Endothelial cell of umbilical vein (primary cell): ENCODE results near the gene NRDC.

Experiments used
- CTCF ChIP-seq, 2 donors: IDR thresholded peaks; 1 replicate in 1 of 2; 2 replicates in 1 of 2; pipeline ENCODE4 v1.5.1; 2011; ENCODE audit warnings: low read length in 2 of 2, mild to moderate bottlenecking in 2 of 2, moderate library complexity in 2 of 2, control low read depth in 1 of 2, inconsistent platforms in 1 of 2, low read depth in 1 of 2; ENCODE audit not compliant: insufficient read depth in 1 of 2; ENCODE audit errors: extremely low read depth in 1 of 2
- POLR2A ChIP-seq: IDR thresholded peaks from 2 replicates; pipeline ENCODE4 v1.6.1; 2012; ENCODE audit warnings: low read depth, mild to moderate bottlenecking, control low read depth, low read length

GRCh38 chr1:51799372-51799771 is 79.2 kb downstream of the NRDC start:
- TF ChIP-seq CTCF (IDR thresholded peaks at IDR 0.05; ENCODE audit: extremely low read depth in 1 of 2, insufficient read depth in 1 of 2, low read depth in 1 of 2, low read length in 2 of 2) (no peak), POLR2A (no peak)
